Measurements from ENCODE around the gene PPARG. TPM values are rescaled to one million over a fixed set of nuclear protein-coding genes. Genes with fewer than 3 reads are reported as not detected.

The PPARG gene
- total and polyA plus RNA-seq, 2 experiments from 2014 or later = 0.49 to 0.76 TPM

DNA sequence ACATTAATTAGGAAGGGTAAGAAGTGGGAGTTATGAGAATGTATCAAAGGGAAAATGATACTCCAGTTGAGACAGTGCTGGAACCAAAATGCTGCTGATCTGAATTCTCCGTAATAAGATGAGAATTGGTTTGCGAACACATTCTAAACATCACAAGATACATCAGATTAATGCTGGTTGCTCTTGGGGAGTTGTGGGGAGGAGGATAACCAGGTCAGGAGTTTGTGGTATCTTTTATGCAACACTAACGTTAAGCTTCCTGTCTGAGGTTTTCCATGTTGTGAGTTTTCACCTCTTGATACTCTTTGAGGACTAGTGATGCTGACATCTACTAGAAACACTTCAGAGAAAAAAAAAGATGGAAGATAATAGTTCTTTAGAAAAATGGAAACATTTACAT is 47.2 kb downstream of the PPARG start:
- H3K27me3 ChIP-seq (replicated peaks; ENCODE audit: insufficient read depth) = no peaks in the 10 kb centered on the region
- in situ Hi-C loops (cut with MboI) = no loop called here
- H3K36me3 ChIP-seq (ENCODE audit: low read depth) = no peaks in the 10 kb centered on the region
- H3K9me2 ChIP-seq (ENCODE audit: insufficient read depth) = no peaks in the 10 kb centered on the region
- H2AFZ ChIP-seq = no peak overlapping the region
- no peak for DNase-seq
- H3K4me1 ChIP-seq (ENCODE audit: insufficient read depth) = no peaks in the 10 kb centered on the region
- no peaks in the 10 kb centered on the region for H3K79me2 ChIP-seq (ENCODE audit: insufficient read depth)
- H3K27ac ChIP-seq = no peak overlapping the region
- TF ChIP-seq EZH2 (IDR thresholded peaks at IDR 0.05; ENCODE audit: insufficient read depth, poor library complexity, severe bottlenecking) (no peak), EZH2phosphoT487 (IDR thresholded peaks at IDR 0.05; ENCODE audit: insufficient read depth, low read depth) (no peak)
- H3K4me2 ChIP-seq (ENCODE audit: unreplicated experiment) = no peak overlapping the region
- no peak overlapping the region for H3K9ac ChIP-seq
- H4K20me1 ChIP-seq (ENCODE audit: insufficient read depth) = no peaks in the 10 kb centered on the region
- no peaks in the 10 kb centered on the region for H3F3A ChIP-seq (ENCODE audit: insufficient read depth)
- 92 to 94% methylated on average over 3 of the region's 3 CpGs for WGBS, 2 experiments (ENCODE audit: low coverage in 1 of 2, low lambda C conversion rate in 2 of 2, missing lambda C conversion rate in 2 of 2)
- no peaks in the 10 kb centered on the region for H3K9me3 ChIP-seq (ENCODE audit: low read depth)
- no peak overlapping the region for H3K4me3 ChIP-seq

DNA sequence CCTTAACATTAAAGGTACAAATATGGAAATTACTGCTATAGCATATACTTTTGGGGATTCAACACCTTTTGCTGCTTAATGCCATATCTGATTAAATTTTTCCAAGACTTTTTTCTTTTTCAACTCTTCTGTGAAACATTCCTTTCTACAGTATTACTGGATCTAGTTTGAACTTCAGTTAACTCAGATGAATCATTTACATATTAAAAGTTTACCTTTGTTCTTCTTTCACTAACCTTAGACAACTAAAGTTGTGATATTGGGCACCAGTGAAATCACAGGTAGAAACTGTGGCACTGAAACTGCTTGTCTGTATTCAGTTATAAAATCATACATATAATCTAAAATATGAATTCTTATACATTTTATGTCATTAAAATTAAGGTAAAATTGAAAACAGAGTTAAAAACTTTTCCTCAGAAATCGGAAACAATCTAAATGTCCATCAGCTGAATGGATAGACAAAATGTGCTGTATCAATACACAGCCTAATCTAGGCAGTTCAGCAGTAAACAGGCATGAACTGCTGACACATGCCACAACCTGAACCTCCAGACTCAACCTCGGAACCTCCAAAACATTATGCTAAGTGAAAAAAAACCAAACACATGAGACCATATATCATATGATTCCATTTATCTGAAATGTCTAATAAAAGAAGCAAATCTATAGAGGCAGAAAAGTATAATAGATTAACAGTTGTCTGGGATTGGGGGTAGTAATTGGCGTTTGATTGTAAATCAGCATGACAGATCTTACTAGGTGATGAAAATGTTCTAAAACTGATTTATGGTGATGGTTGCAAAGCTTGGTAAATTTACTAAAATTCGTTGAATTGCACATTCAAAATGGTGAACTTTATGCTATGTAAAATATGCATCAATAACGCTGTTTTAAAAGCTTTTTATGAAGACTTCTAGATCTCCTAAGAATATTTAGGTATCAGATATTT is 50.0 kb downstream of the PPARG start:
- H3K4me2 ChIP-seq (ENCODE audit: unreplicated experiment) = no peak overlapping the region
- WGBS, 2 experiments (ENCODE audit: low coverage in 1 of 2, low lambda C conversion rate in 2 of 2, missing lambda C conversion rate in 2 of 2) = 76 to 83% methylated on average over 5 of the region's 5 CpGs
- no peaks in the 10 kb centered on the region for H3K79me2 ChIP-seq (ENCODE audit: insufficient read depth)
- no peaks in the 10 kb centered on the region for H3K9me3 ChIP-seq (ENCODE audit: low read depth)
- peaks cover 6% of the 10 kb centered on the region; the same call in 1 of the 2 replicates for H3K9me2 ChIP-seq (ENCODE audit: insufficient read depth)
- no peak overlapping the region for H3K4me3 ChIP-seq
- H3F3A ChIP-seq (ENCODE audit: insufficient read depth) = no peaks in the 10 kb centered on the region
- no peak overlapping the region for H3K9ac ChIP-seq
- no peak overlapping the region for H3K27ac ChIP-seq
- in situ Hi-C loops (cut with MboI) = no loop called here
- H3K4me1 ChIP-seq (ENCODE audit: insufficient read depth) = no peaks in the 10 kb centered on the region
- DNase-seq = no peak
- no peak for TF ChIP-seq EZH2phosphoT487 (IDR thresholded peaks at IDR 0.05; ENCODE audit: insufficient read depth, low read depth)
- TF ChIP-seq EZH2 (IDR thresholded peaks at IDR 0.05; ENCODE audit: insufficient read depth, poor library complexity, severe bottlenecking) = no peak
- no peaks in the 10 kb centered on the region for H4K20me1 ChIP-seq (ENCODE audit: insufficient read depth)
- H2AFZ ChIP-seq = no peak overlapping the region
- no peaks in the 10 kb centered on the region for H3K27me3 ChIP-seq (replicated peaks; ENCODE audit: insufficient read depth)
- H3K36me3 ChIP-seq (ENCODE audit: low read depth) = no peaks in the 10 kb centered on the region

DNA sequence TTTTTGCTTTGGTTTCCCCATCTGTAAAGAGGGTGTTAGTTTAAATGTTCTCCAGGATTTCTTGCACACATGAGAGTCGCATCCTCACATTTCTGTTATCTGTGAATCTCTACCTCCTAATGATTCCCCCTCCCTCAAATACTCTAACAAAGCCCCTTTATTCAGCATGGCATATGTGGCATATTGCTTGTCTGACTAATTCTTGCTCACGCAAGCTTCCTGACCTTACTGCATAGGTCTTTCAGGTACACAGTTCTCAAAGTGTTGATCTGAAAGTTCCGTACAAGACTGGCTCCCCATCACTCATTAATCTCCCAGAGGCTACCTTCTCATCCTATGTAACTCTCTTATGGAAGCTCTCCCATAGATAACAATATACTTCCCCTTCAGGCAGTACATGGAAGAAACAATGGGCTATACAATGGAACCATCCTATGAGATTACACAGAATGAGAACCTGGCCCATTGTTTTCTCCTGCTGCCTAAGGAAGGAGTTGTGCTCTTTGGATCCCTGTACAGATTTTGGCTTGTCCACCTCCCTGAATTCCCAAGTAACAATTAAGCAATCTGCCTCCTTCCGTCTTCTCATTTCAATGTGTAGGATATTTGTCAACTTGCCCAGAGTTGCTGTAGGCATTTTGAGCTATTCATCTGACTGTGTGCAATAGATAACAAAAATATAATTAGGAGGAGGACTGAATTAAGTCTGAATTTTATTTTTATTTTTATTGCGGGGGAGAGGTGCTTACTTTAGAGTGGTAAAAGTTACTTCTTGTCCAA is 51.0 kb downstream of the PPARG start:
- in situ Hi-C loops (cut with MboI) = no loop called here
- WGBS, 2 experiments (ENCODE audit: low coverage in 1 of 2, low lambda C conversion rate in 2 of 2, missing lambda C conversion rate in 2 of 2) = 89 to 93% methylated on average over 5 of the region's 5 CpGs
- Histone ChIP-seq H3K4me3 (no peak overlapping the region), H3K79me2 (ENCODE audit: insufficient read depth) (no peaks in the 10 kb centered on the region), H3K9me2 (ENCODE audit: insufficient read depth) (peaks cover 6% of the 10 kb centered on the region; the same call in 1 of the 2 replicates), H3K27me3 (replicated peaks; ENCODE audit: insufficient read depth) (no peaks in the 10 kb centered on the region), H3K4me1 (ENCODE audit: insufficient read depth) (peaks cover 3% of the 10 kb centered on the region; the same call in 1 of the 2 replicates), H4K20me1 (ENCODE audit: insufficient read depth) (no peaks in the 10 kb centered on the region), H3K4me2 (ENCODE audit: unreplicated experiment) (no peak overlapping the region), H3K9me3 (ENCODE audit: low read depth) (no peaks in the 10 kb centered on the region), H3F3A (ENCODE audit: insufficient read depth) (no peaks in the 10 kb centered on the region), H3K9ac (no peak overlapping the region), H2AFZ (no peak overlapping the region), H3K36me3 (ENCODE audit: low read depth) (no peaks in the 10 kb centered on the region), H3K27ac (no peak overlapping the region)
- DNase-seq = no peak
- no peak for TF ChIP-seq EZH2 (IDR thresholded peaks at IDR 0.05; ENCODE audit: insufficient read depth, poor library complexity, severe bottlenecking)
- TF ChIP-seq EZH2phosphoT487 (IDR thresholded peaks at IDR 0.05; ENCODE audit: insufficient read depth, low read depth) = no peak

DNA sequence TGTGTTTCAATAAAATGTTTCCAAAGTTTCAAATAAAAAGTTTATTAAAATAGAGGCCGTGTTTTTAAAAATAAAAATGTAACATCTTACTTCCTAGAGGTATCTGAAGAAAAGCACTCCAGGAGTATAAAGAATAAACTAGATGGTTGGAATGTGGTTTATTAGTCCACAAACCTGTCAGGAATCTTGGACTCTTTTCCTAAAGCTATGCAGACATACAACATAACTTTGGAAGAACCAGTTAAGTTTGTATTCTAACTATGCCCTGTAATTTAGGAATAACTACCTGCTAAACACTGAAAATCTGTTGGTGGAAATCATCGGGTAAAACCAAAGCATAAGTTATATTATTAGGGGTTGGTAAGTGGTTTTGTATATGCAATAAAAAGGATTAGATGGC is 51.6 kb downstream of the PPARG start:
- Histone ChIP-seq H3K27me3 (replicated peaks; ENCODE audit: insufficient read depth) (no peaks in the 10 kb centered on the region), H3K4me2 (ENCODE audit: unreplicated experiment) (no peak overlapping the region), H2AFZ (no peak overlapping the region), H3K4me3 (no peak overlapping the region), H3K4me1 (ENCODE audit: insufficient read depth) (peaks cover 8% of the 10 kb centered on the region; the same call in 1 of the 2 replicates), H3K9me3 (ENCODE audit: low read depth) (no peaks in the 10 kb centered on the region), H3K36me3 (ENCODE audit: low read depth) (no peaks in the 10 kb centered on the region), H4K20me1 (ENCODE audit: insufficient read depth) (no peaks in the 10 kb centered on the region), H3K27ac (no peak overlapping the region), H3K9me2 (ENCODE audit: insufficient read depth) (peaks cover 6% of the 10 kb centered on the region; the same call in 1 of the 2 replicates), H3K79me2 (ENCODE audit: insufficient read depth) (no peaks in the 10 kb centered on the region), H3F3A (ENCODE audit: insufficient read depth) (no peaks in the 10 kb centered on the region), H3K9ac (no peak overlapping the region)
- 77 to 84% methylated on average over 2 of the region's 2 CpGs for WGBS, 2 experiments (ENCODE audit: low coverage in 1 of 2, low lambda C conversion rate in 2 of 2, missing lambda C conversion rate in 2 of 2)
- TF ChIP-seq EZH2 (IDR thresholded peaks at IDR 0.05; ENCODE audit: insufficient read depth, poor library complexity, severe bottlenecking) = no peak
- no peak for TF ChIP-seq EZH2phosphoT487 (IDR thresholded peaks at IDR 0.05; ENCODE audit: insufficient read depth, low read depth)
- in situ Hi-C loops (cut with MboI) = no loop called here
- no peak for DNase-seq
